Retinal pigment epithelial cell (primary cell): ENCODE results near the gene FMN2.

Experiments
- DNase-seq: peaks from one replicate; pipeline ENCODE4 v3.0.0-alpha.2; 2010; ENCODE audit warnings: low read depth
- H3K4me3 ChIP-seq: 2 replicates; pipeline ENCODE4 v1.5.1; 2011; ENCODE audit warnings: mild to moderate bottlenecking, low read length, control low read depth, moderate library complexity
- CTCF ChIP-seq: conservative IDR thresholded peaks from 2 replicates; pipeline ENCODE4 v1.5.1; 2011; ENCODE audit warnings: low read depth, low read length, control low read depth, inconsistent platforms

FMN2 gene

GRCh38 chr1:240232530-240232929 lies 140.8 kb downstream of the FMN2 start:
- no peak overlapping the region for H3K4me3 ChIP-seq
- peak; percentile 91 for DNase-seq

GRCh38 chr1:240234485-240235210 lies 143.0 kb downstream of the FMN2 start:
- no peak for DNase-seq
- TF ChIP-seq CTCF: no peak
- H3K4me3 ChIP-seq: no peak overlapping the region

More at GRCh38 chr1:240232530-240232929, 140.8 kb downstream of the FMN2 start:
- TF ChIP-seq CTCF: no peak

- TF ChIP-seq CTCF: no peak
Observed at GRCh38 chr1:240235521-240236288, 144.0 kb downstream of the FMN2 start.

GRCh38 chr1:240237305-240237721 lies 145.6 kb downstream of the FMN2 start:
- H3K4me3 ChIP-seq: no peak overlapping the region
- no peak for DNase-seq
- no peak for TF ChIP-seq CTCF

More at GRCh38 chr1:240235521-240236288, 144.0 kb downstream of the FMN2 start:
- no peak for DNase-seq
- no peak overlapping the region for H3K4me3 ChIP-seq

- DNase-seq: no peak
- no peak overlapping the region for H3K4me3 ChIP-seq
- TF ChIP-seq CTCF: no peak
Observed at GRCh38 chr1:240239309-240239708, 147.6 kb downstream of the FMN2 start.

- no peak for TF ChIP-seq CTCF
- no peak for DNase-seq
- no peak overlapping the region for H3K4me3 ChIP-seq
Observed at GRCh38 chr1:240241278-240241677, 149.6 kb downstream of the FMN2 start.
